Caki2 (cell line): ENCODE data around the gene SLC27A2. TPM values are rescaled to one million over a fixed set of nuclear protein-coding genes. Genes with fewer than 3 reads are reported as not detected.

Source experiments
- DNase-seq: peaks from one replicate; pipeline ENCODE4 v3.0.0-alpha.2; 2015; ENCODE audit warnings: low read depth
- in situ Hi-C: cut with HindIII; loops from 2 replicates; pipeline ENCODE4 v1.10.0; 2016; ENCODE audit warnings: low sequenced_read_pairs, low pct_unique_long_range_greater_than_20kb, mixed read lengths
- total RNA-seq: library from RNA; depleted of rRNA; stranded (reverse); fragments of >200 nt; shearing (Covaris generic); gene quantifications from 2 replicates; pipeline ENCODE4 v1.2.3, GENCODE V29; 2014; ENCODE audit warnings: low replicate concordance

SLC27A2 gene
- total RNA-seq, 1 experiment from 2014 or later: 0.57 TPM

DNA sequence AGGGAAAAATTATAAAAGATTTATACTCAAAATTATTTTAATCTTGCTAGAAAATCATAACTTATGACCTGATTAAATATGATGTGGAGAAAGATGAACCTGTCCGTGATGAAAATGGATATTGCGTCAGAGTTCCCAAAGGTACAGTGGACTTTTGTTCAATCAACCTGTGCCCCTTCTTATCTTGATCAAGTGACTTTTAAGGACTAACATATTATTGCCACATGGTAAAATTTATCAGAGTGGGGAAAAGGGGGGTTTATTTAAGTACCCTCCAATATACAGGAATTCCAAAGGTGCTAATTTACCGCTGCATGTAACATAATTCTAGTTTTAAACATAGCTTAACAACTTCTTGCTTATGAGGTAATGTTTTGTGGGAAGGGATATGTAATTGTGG is 43.9 kb downstream of the SLC27A2 start:
- in situ Hi-C loops: no loop called here
- no peak for DNase-seq

DNA sequence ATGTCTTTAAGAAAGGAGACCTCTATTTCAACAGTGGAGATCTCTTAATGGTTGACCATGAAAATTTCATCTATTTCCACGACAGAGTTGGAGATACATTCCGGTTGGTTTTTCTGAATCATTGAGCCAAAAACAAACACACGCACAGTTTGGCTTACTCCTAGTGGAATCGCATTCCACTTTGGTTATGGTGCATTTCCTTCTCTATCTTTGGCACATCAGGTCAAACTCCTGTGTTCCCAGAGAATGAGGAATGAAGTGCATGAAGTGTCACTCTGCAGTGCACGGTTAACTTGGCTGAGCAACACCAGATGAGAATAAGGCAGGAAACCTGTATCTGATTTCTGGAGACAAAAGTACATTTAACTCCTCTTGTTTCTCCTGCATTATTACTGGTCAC is 45.1 kb downstream of the SLC27A2 start:
- in situ Hi-C loops: no loop called here
- peak; percentile 67 for DNase-seq

DNA sequence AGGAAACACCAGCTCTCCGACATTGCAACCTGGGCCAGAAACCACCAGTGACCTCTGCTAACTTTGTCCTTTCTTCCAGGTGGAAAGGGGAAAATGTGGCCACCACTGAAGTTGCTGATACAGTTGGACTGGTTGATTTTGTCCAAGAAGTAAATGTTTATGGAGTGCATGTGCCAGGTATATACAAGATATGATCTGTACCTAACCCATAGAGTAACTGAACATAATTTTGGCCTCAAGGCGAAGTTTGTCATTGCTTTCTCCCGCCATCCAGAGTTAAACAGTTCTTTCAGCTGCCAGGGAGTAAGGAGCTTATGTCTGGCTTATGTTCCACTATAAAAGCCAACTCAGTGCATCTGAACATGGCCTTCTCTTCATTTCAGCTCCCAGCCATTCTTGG is 46.9 kb downstream of the SLC27A2 start:
- in situ Hi-C loops: no loop called here
- DNase-seq: no peak

DNA sequence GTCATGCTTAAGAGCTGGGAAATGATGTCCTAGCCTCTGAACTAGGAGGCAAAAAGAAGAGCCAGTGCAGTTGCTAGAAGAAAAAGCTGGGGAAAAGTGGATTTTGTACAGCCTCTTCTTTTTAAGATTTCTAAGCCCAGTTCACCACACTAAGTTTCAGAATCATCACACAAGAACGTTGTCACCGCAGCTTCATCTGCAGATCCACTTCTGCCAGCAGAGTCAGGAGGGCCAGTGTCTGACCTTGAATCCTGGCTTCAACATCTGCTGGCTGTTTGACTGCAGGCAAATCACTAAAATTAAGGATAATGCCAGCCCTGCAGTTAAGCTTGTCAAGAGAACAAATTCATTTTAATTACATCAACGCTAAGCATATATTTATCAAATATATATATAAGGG is 47.3 kb downstream of the SLC27A2 start:
- in situ Hi-C loops: no loop called here
- no peak for DNase-seq

DNA sequence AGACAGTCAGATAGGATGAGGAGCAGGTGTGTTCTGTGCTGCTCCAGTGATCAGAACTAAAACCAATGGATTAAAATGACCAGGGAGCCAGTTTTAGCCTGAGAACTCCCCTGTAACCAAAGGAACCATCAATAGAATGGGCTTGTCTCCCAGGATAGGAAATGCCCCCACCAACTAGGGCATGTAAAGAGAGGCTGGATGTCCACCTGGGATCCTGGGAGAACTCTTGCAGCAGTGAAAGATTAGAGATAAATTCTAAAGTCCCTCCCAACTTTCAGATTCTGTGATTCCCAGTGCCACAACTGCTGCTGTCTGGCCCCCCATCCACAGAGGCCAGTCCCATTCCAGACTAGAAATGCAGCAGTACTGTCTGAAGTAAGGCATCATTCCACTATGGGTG is 49.8 kb downstream of the SLC27A2 start:
- in situ Hi-C loops: no loop called here
- no peak for DNase-seq

DNA sequence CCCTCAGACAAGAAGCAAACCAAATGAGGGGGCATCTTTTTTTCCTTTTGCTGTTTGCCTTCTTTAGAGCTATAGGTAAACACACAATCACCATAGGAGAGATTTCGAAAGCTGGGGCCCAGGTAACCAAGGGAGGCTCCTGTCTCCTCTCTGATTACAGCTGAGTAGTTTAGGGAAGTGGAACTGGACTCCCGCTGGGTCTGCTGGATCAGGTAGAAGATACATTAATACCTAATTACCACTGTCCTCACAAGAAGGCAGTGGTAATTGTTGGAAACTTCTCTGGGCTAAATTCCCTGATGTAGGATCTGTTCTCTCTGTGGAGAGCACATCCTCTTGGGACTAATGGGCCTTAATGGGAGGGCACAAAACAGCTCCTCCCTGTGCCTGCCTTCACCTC is 50.8 kb downstream of the SLC27A2 start:
- DNase-seq: no peak
- in situ Hi-C loops: no loop called here

DNA sequence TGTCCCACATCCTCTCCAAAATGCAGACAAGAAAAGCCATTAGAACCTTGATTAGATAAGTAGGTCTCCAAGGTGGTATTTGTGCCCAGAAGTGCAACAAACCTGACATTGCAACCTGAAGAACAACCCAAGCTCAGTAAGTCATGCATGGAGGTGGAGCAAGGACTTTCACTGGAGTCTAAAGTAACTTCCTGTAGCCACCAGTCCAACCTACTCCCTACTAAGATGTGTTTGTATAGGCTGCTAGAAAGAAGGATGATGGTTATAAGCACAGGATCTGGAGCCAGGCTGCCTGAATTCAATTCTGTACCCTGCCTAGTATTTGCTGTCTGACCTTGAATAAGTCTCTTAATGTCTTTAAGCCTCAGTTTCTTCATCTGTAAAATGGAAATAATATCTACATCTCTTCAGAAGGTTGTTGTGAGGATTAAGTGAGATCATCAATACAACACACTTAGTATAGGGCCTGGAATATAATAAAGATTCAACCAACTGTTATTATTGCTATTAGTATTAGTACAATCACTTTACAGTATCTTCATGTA is 51.3 kb downstream of the SLC27A2 start:
- no peak for DNase-seq
- in situ Hi-C loops: no loop called here

DNA sequence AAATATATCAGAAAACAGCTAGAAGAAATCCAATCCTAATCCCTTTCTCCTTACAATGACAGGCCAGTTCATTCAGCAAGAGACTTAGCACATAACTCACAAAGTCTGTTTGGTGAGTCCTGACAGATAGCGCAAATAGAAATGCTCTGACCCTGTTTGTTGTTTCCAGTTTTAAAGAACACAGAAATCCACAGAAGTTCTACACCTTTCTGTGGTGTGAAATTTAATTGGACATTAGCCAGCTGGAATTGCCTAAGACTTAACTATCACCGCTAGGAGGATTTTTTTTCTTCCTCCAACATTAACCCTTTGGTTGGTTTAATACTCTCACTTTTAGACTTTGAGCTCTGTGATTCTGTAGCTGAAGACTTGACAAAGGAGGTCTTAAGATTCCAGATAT is 52.8 kb downstream of the SLC27A2 start:
- in situ Hi-C loops: no loop called here
- DNase-seq: no peak

DNA sequence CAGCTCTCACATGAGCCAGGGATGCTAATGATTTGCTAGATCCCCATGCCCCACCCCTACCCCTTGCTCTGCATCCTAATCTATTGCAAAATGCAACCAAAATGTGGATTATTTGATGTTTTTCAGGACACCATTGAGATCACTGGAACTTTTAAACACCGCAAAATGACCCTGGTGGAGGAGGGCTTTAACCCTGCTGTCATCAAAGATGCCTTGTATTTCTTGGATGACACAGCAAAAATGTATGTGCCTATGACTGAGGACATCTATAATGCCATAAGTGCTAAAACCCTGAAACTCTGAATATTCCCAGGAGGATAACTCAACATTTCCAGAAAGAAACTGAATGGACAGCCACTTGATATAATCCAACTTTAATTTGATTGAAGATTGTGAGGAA is 53.8 kb downstream of the SLC27A2 start:
- DNase-seq: no peak
- in situ Hi-C loops: no loop called here

DNA sequence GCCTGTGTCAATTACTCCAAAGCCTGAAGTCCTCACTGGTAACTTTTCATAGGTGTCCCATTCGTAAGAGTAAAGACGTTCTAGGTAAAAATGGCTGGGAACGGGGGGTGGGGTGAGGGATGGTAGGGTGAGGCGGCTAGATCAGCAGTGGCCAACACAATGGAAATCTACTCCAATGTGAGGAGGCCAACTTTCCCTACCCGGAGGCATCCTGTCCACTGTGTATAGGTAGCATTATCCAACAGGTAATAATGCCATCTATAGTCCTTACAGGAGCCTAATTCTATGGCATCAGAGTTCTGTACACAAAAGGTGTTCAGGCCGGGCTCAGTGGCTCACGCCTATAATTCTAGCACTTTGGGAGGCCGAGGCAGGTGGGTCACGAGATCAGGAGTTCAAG is 54.4 kb downstream of the SLC27A2 start:
- DNase-seq: no peak
- in situ Hi-C loops: no loop called here

DNA sequence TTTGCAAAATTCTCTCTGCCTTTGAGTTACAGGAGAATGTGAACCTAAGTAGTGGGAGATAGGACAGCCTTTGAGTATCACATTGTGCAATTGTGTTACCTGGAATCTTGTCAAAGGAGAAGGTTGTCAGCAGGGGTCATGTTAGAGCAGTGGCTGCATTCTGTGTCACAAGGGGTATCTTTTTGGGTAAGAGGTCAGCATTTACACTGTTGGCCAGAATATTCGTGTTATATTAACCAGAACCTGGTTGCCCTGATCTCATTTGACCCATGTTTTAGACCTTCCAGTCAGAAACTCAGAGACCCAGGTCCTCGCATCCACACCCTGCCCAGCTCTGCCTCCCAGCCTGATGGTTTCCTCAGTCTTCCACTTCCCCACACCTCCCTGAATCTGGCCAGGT is 56.3 kb downstream of the SLC27A2 start:
- DNase-seq: no peak
- in situ Hi-C loops: no loop called here

DNA sequence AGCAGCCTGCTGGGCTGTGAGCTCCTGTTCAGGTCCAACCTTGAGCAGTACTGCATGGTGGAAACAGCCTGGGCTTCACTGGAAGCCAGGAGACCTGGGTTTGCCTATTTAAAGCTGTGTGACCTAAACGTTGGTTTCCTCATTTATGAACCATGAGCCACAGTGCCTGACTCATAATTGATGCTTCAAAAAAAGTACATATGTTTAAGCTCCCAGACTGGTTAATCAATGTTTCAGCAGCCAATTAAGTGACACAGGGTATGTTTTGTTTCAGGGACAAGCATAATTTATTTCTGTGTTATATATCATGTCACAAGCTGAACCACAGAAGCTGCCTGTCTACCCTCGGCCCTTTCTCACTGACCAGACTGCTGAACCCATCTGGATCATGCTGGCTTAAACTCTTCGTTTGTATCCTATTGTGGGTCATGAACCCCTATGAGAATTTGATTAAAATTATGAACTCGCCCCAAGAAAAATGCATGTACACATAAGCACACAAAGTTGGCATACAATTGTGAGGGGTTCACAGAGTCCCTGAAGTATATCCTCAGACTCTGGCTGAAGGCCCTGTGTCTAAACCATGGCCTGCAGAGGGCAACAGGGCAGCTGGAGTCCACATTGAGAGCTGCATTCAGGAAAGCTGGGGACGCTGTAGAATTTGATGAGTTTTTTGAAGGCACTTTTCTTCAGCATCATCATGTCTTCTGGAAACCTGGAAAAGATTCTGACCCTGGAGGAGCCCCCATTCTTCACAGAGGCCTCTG is 59.9 kb downstream of the SLC27A2 start:
- in situ Hi-C loops: no loop called here
- DNase-seq: no peak

DNA sequence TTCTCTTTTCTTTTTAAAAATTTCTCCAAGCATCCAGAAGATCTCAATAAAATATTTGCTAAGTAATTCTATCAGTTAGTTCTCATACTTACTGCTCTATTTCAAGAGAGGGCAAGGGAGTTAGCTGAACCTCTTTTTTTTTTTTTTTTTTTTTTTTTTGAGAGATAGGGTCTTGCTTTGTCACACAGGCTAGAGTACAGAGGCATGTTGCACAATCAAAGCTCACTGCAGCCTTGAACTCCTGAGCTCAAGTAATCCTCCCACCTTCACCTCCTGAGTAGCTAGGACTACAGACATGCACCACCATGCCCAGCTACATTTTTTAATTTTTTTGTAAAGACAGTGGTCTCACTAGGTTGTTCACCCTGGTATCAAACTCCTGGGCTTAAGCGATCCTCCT is 62.2 kb downstream of the SLC27A2 start:
- DNase-seq: no peak
- in situ Hi-C loops: no loop called here

DNA sequence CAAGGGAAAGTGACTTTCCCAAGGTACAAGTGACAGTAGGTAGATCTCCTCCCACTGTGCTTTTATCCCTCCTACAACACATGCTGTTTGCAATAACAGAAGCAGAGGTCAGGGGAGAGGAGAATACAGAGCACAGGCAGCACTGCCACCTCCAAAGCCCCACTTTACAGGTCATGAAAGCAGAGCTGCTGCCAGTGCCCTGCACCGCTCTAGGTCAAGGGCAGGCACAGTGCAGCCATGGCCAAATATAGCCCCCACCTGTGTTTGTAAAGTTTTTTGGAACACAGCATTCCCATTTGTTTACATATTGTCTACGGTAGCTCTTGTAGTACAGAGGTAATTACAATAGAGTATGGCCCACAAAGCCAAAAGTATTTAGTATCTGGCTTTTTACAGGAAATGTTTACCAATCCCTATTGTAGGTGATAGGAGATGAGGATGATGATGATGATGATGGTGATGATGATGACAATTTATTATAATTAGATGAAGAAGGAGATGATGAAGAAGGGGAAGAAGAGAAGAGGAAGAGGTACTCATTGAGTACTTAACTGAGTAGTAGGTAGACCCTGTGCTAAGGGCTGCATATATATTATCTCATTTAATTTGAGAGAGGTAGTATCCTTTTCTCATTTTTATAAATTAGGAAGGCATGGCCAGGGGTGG is 63.1 kb downstream of the SLC27A2 start:
- in situ Hi-C loops: no loop called here
- DNase-seq: no peak

DNA sequence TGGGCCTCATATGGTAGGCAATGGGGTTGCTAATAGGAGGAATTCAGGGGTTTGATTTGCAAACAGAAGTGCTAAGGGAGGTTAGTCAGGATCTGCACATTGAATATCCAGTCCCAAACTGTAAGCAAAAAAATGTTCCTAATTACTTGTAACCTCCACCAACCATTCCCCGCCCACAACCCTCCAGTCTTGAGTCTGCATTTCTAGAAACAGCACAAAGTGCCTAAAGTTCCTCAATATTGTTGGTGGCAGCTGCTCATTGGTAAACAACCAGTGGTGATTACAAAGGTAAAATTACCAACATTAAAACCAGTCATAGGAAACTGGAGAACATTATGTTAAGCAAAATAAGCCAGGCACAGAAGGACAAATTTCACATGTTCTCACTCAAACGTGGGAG is 64.6 kb downstream of the SLC27A2 start:
- in situ Hi-C loops: no loop called here
- no peak for DNase-seq

DNA sequence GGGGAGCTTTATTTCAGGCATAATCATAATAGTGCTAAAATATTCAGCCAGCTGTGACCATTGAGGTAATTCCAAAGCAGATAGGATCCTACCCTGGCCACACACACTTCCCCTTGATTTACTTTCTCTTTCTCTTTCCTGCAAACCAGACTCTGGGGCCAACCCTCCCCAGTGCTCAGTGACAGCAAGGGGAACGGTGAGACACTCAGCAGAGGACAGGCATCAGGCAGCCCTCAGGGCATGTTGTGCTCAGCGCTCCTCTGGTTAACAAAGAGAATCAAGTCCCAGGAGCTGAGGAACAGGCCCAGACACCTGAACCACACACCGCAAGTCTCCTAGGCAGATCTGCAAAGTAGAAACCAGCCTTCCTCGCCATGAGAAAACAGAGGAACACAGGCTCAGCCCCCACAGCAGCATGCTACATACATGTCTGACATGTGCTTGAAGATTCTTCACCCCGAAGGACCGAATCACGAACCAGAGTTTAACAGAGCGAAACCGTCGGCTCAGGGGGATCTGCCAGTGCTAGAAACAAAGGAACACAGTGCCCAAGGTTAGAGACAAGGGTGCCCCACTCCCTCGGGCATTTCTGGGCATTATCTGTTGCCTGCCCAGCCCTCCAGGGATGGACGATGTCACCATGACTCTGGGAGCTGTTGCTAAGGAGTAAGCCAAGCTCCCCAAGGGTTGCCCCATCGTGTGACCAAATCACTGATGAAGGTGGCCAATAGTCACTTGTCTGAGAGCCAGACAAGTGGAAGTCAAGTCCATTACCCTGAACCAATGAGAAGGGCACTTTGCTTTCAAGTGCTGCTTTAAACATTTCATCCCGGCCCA is 66.0 kb downstream of the SLC27A2 start:
- no peak for DNase-seq
- in situ Hi-C loops: no loop called here

DNA sequence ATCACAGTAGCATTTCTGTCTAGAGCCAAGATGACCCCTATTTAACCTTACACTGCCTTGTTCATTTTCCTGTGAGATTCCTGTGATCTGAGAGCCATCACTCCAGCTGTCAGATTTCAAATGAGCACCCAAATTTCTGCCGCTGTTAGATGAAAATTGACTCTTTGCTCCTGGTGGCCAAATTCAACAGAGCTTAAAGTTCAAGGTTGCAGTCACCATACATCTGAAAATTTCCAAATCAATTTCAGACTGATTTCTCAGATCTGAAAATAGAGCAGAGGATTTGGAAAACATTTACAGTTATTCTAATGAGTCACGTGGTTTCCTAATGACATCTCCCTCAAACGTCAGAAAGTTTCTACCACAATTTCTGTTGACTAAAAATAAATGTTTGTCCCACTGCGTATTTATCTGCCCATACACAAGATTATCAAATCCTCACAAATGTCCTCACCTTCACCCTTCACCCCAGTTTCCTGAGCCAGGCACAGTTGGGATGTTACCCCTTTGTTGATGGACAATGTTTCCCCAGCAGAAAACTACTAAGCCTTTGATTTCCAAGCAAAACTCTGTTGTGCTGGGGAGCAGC is 67.1 kb downstream of the SLC27A2 start:
- DNase-seq: no peak
- in situ Hi-C loops: no loop called here

DNA sequence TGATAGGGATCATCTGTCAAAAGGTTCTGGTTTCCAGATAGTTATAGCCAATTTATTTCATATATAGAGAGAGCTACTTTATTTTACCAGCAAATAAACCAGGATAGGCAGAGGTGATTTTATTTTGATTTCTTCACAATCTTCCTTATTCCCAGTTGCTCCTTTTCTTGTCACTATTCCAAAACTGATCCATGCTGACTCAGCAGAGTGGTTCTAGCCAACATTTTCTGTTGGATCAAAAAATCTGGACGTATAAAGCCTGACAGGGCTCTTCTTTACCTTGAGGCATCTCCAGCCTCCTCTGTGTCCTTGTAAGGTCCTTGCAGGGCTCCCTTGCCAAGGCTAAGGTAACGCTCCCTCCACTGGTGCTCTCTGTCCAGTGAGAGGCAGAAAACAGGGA is 67.7 kb downstream of the SLC27A2 start:
- DNase-seq: no peak

More for the DNA sequence above, 67.7 kb downstream of the SLC27A2 start:
- in situ Hi-C loops: no loop called here
